AG09309 (cell line): ENCODE data around the gene PAX3.

ENCODE experiments used
- DNase-seq: peaks from one replicate; pipeline ENCODE4 v3.0.0-alpha.2; 2010; ENCODE audit warnings: low read depth
- H3K4me3 ChIP-seq: 2 replicates; pipeline ENCODE4 v1.5.1; 2011; ENCODE audit warnings: mild to moderate bottlenecking, low read depth, low read length, moderate library complexity; ENCODE audit not compliant: control insufficient read depth
- CTCF ChIP-seq: IDR thresholded peaks from 2 replicates; pipeline ENCODE4 v1.5.1; 2011; ENCODE audit warnings: mild to moderate bottlenecking, low read depth, low read length, inconsistent platforms; ENCODE audit not compliant: insufficient read depth, control insufficient read depth; ENCODE audit errors: missing control alignments

Gene PAX3

GRCh38 chr2:222261504-222261903 is 37.3 kb downstream of the PAX3 start:
- H3K4me3 ChIP-seq = no peak overlapping the region
- TF ChIP-seq CTCF = no peak
- no peak for DNase-seq

GRCh38 chr2:222257645-222258044 is 41.2 kb downstream of the PAX3 start:
- DNase-seq = no peak
- no peak overlapping the region for H3K4me3 ChIP-seq
- TF ChIP-seq CTCF = no peak

GRCh38 chr2:222256250-222256649 is 42.5 kb downstream of the PAX3 start:
- no peak for TF ChIP-seq CTCF
- no peak overlapping the region for H3K4me3 ChIP-seq
- DNase-seq = no peak

GRCh38 chr2:222255090-222255489 is 43.7 kb downstream of the PAX3 start:
- TF ChIP-seq CTCF = no peak
- no peak overlapping the region for H3K4me3 ChIP-seq
- DNase-seq = no peak

- no peak for TF ChIP-seq CTCF
- H3K4me3 ChIP-seq = no peak overlapping the region
- no peak for DNase-seq
These were observed 48.5 kb downstream of the PAX3 start for GRCh38 chr2:222250313-222250712.

GRCh38 chr2:222249444-222249843 is 49.4 kb downstream of the PAX3 start:
- no peak for TF ChIP-seq CTCF
- no peak overlapping the region for H3K4me3 ChIP-seq
- DNase-seq = no peak

- no peak overlapping the region for H3K4me3 ChIP-seq
- DNase-seq = no peak
- TF ChIP-seq CTCF = no peak
These were observed 50.0 kb downstream of the PAX3 start for GRCh38 chr2:222248818-222249217.
